Ovary (tissue), 3 donors: ENCODE measurements around the gene ATP13A4.

Experiments used
- CTCF ChIP-seq, 3 donors: fragments of 450-650 bp in 2 of 3; fragments of 200-600 bp in 1 of 3; IDR thresholded peaks; one replicate each; pipeline versions ENCODE4 v1.5.1 to v1.8.0; 2016 to 2022; ENCODE audit warnings: antibody characterized with exemption in 3 of 3, mild to moderate bottlenecking in 1 of 3
- EP300 ChIP-seq: sonication (generic); formaldehyde crosslinking; IDR thresholded peaks from one replicate; pipeline ENCODE4 v1.6.1; 2017; ENCODE audit warnings: antibody characterized with exemption
- POLR2A ChIP-seq: fragments of 450-650 bp; IDR thresholded peaks from one replicate; pipeline ENCODE4 v1.6.1; 2017; ENCODE audit warnings: antibody characterized with exemption, mild to moderate bottlenecking, moderate library complexity
- donor health status: DM: no; HTN: no; CAD: no.

DNA sequence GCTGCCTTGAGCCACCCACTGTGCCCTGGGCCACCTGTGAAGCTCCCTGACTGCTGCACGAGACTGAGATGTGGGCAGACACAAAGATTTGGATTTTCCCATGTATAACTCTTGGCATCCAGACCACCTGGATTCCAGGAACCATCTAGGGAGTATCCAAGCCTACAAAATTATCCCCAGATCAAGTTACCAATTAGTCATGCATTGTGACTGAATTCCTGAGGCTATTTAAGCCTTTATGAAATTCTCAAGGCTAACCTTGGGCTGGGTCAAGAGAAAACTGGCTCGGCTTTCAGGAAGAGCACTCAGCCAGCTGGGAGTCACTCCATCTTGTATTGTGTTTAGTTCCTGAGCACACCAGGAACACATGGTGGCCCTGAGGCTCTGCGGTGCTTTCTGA lies 162.8 kb downstream of the ATP13A4 start:
- TF ChIP-seq CTCF (IDR thresholded peaks at IDR 0.05) (no peak), POLR2A (no peak), EP300 (no peak)
